ENCODE results near the gene COPS8. TPM values are rescaled to one million over a fixed set of nuclear protein-coding genes. Genes with fewer than 3 reads are reported as not detected.
A peak's percentile ranks its signal among the peaks of the same experiment; 100 is the strongest.

Gene COPS8
- total and polyA plus RNA-seq, 2 donors (not counting 1 experiment from before 2014, with no cell fraction given) = 82.1 to 97.3 TPM

GRCh38 chr2:237073552-237073951, 12.1 kb upstream of the COPS8 start:
- Histone ChIP-seq H4K20me1 (ENCODE audit: control insufficient read depth, extremely low read depth, insufficient read depth, low read length) (no peaks in the 10 kb centered on the region), H3K4me2 (ENCODE audit: extremely low read depth, insufficient read depth, low read length) (peak overlapping the region; percentile 72), H3K4me1 (ENCODE audit: control insufficient read depth, extremely low read depth, insufficient read depth, low read length) (peaks cover 20% of the 10 kb centered on the region), H3K36me3 (ENCODE audit: control insufficient read depth, insufficient read depth, low read length) (no peaks in the 10 kb centered on the region), H3K4me3 (replicated peaks in 1 of 4; ENCODE audit: control extremely low read depth in 1 of 4, insufficient read depth in 1 of 4, low read depth in 3 of 4, low read length in 4 of 4) (no peak overlapping the region), H3K27ac (ENCODE audit: insufficient read depth, low read length) (peak overlapping the region; percentile 82), H3K79me2 (ENCODE audit: control insufficient read depth, insufficient read depth, low read length) (no peaks in the 10 kb centered on the region), H3K9ac (ENCODE audit: insufficient read depth, low read length) (peak overlapping the region; percentile 10), H3K27me3 (ENCODE audit: control insufficient read depth, insufficient read depth, low read length) (no peaks in the 10 kb centered on the region), H2AFZ (ENCODE audit: low read length) (peak overlapping the region; percentile 60), H3K9me3 (ENCODE audit: control insufficient read depth, insufficient read depth, low read depth, low read length) (no peaks in the 10 kb centered on the region)
- DNase-seq (ENCODE audit: low read depth in 2 of 2) = peak; percentile 83 to 91
- TF ChIP-seq CTCF (conservative IDR thresholded peaks at IDR 0.05 in 1 of 2, IDR thresholded peaks at IDR 0.05 in 1 of 2; ENCODE audit: low read depth in 1 of 2, low read length in 2 of 2) (no peak), EZH2 (IDR thresholded peaks at IDR 0.05; ENCODE audit: low read length, missing control alignments) (no peak)

DNA sequence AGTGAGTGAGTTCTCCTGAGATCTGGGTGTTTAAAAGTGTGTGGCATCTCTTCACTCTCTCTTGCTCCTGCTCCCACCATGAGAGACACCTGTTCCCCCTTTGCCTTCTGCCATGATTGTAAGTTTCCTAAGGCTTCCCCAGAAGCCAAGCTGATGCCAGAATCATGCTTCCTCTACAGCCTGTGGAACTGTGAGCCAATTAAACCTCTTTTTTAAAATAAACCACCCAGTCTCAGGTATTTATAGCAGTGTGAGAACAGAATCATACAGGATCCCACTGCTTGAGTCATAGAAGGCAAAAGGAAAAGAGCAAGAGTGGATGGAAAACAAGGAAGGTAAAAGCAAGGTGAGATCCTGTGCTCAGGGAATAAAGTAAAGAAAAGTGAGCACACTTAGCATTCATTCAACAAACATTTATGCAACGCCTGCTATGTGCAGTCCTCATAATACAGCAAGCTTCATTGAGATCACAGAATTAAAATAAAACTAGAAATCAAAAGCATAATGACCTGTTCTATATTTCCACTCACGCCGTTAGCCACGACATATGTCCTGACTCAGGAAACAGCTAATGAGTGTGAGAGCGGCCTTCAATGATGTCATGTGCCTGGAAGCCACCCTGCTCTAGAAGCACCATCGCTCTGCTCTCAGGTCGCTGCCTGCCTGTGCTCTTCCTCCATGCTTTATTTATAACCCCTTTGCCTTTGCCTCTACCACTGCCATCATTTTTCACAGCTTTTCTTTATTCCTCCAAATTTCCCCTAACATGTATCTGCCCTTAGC, 11.3 kb upstream of the COPS8 start:
- H3K36me3 ChIP-seq (ENCODE audit: control insufficient read depth, insufficient read depth, low read length) = no peaks in the 10 kb centered on the region
- H3K9me3 ChIP-seq (ENCODE audit: control insufficient read depth, insufficient read depth, low read depth, low read length) = no peaks in the 10 kb centered on the region
- DNase-seq (ENCODE audit: low read depth in 2 of 2) = peak; percentile 52 to 71
- peak overlapping the region; percentile 7 for H3K4me2 ChIP-seq (ENCODE audit: extremely low read depth, insufficient read depth, low read length)
- peak overlapping the region; percentile 82 for H3K27ac ChIP-seq (ENCODE audit: insufficient read depth, low read length)
- H4K20me1 ChIP-seq (ENCODE audit: control insufficient read depth, extremely low read depth, insufficient read depth, low read length) = no peaks in the 10 kb centered on the region
- TF ChIP-seq CTCF (conservative IDR thresholded peaks at IDR 0.05 in 1 of 2, IDR thresholded peaks at IDR 0.05 in 1 of 2; ENCODE audit: low read depth in 1 of 2, low read length in 2 of 2) (no peak), EZH2 (IDR thresholded peaks at IDR 0.05; ENCODE audit: low read length, missing control alignments) (no peak)
- H3K27me3 ChIP-seq (ENCODE audit: control insufficient read depth, insufficient read depth, low read length) = no peaks in the 10 kb centered on the region
- H2AFZ ChIP-seq (ENCODE audit: low read length) = no peak overlapping the region
- H3K79me2 ChIP-seq (ENCODE audit: control insufficient read depth, insufficient read depth, low read length) = no peaks in the 10 kb centered on the region
- no peak overlapping the region for H3K9ac ChIP-seq (ENCODE audit: insufficient read depth, low read length)
- no peak overlapping the region for H3K4me3 ChIP-seq (replicated peaks in 1 of 4; ENCODE audit: control extremely low read depth in 1 of 4, insufficient read depth in 1 of 4, low read depth in 3 of 4, low read length in 4 of 4)
- peaks cover 20% of the 10 kb centered on the region for H3K4me1 ChIP-seq (ENCODE audit: control insufficient read depth, extremely low read depth, insufficient read depth, low read length)

DNA sequence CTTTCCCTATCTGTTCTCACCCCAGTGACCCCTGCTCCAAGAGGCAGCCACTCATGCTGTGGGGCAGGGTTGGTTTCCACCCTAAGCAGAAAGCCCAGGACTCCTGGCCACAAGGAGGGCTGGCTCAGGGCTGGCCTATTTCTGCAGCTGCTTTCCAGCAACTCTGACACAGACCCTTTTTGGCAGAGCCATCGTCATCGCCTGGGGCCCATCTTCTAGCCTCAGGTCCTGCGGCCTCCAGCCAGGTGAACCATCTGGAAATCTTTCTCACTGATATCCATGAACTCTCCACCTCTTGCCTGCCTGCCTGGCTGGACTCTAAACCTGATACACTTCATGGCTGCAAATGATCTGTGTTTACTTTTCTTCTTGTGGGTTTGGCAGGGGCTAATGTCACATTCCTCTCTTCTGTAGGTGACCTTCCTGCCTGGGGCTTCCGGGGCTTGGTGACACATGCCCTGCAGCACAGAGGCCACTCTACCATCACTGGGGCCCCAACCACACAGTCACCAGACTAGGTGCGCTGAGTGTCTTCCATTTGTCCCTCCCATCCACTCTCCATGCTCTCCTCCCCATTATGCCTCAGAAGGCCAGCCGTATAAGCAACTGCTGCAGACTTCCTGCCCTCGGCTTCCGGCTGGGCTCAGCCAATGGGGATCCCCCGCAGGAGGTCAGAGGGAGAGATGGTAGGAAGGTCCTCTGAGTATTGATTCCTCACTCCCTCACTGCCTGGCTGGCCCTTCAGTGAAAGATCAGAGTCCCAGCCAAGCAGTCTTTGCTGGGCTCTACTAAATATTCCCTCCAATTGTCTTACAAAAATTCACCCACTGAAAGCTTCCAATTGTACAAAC, 9.7 kb upstream of the COPS8 start:
- H2AFZ ChIP-seq (ENCODE audit: low read length) = no peak overlapping the region
- no peak for DNase-seq (ENCODE audit: low read depth in 2 of 2)

More for the DNA sequence above, 9.7 kb upstream of the COPS8 start:
- no peaks in the 10 kb centered on the region for H4K20me1 ChIP-seq (ENCODE audit: control insufficient read depth, extremely low read depth, insufficient read depth, low read length)
- H3K27ac ChIP-seq (ENCODE audit: insufficient read depth, low read length) = no peak overlapping the region
- H3K4me2 ChIP-seq (ENCODE audit: extremely low read depth, insufficient read depth, low read length) = peak overlapping the region; percentile 15
- TF ChIP-seq CTCF (conservative IDR thresholded peaks at IDR 0.05 in 1 of 2, IDR thresholded peaks at IDR 0.05 in 1 of 2; ENCODE audit: low read depth in 1 of 2, low read length in 2 of 2) (no peak), EZH2 (IDR thresholded peaks at IDR 0.05; ENCODE audit: low read length, missing control alignments) (no peak)
- H3K4me1 ChIP-seq (ENCODE audit: control insufficient read depth, extremely low read depth, insufficient read depth, low read length) = peaks cover 20% of the 10 kb centered on the region
- no peak overlapping the region for H3K9ac ChIP-seq (ENCODE audit: insufficient read depth, low read length)
- H3K27me3 ChIP-seq (ENCODE audit: control insufficient read depth, insufficient read depth, low read length) = no peaks in the 10 kb centered on the region
- H3K79me2 ChIP-seq (ENCODE audit: control insufficient read depth, insufficient read depth, low read length) = no peaks in the 10 kb centered on the region
- no peaks in the 10 kb centered on the region for H3K9me3 ChIP-seq (ENCODE audit: control insufficient read depth, insufficient read depth, low read depth, low read length)
- H3K4me3 ChIP-seq (replicated peaks in 1 of 4; ENCODE audit: control extremely low read depth in 1 of 4, insufficient read depth in 1 of 4, low read depth in 3 of 4, low read length in 4 of 4) = no peak overlapping the region
- H3K36me3 ChIP-seq (ENCODE audit: control insufficient read depth, insufficient read depth, low read length) = no peaks in the 10 kb centered on the region
